ENCODE data around the gene C2orf72. TPM values are rescaled to one million over a fixed set of nuclear protein-coding genes. Genes with fewer than 3 reads are reported as not detected.

Gene C2orf72
- total and polyA plus RNA-seq, 2 donors (not counting 3 experiments of a cell fraction or from before 2014, with no cell fraction given), result 0.01 to 0.11 TPM

GRCh38 chr2:231034291-231034882 lies 2.9 kb upstream of the C2orf72 start:
- CTCF ChIA-PET, result no interaction called here
- peaks cover 31 to 38% of the 10 kb centered on the region in 2 experiments for H3K27me3 ChIP-seq (ENCODE audit: control insufficient read depth in 2 of 2, insufficient read depth in 2 of 2, low read length in 2 of 2)

More at GRCh38 chr2:231034291-231034882, 2.9 kb upstream of the C2orf72 start:
- Histone ChIP-seq H3K79me2 (ENCODE audit: control insufficient read depth, insufficient read depth, low read length) (no peaks in the 10 kb centered on the region), H3K4me3 (replicated peaks in 1 of 3; ENCODE audit: insufficient read depth in 1 of 3, low read depth in 1 of 3, low read length in 3 of 3) (no peak overlapping the region), H3K4me1 (ENCODE audit: control insufficient read depth, extremely low read depth, insufficient read depth, low read length) (no peaks in the 10 kb centered on the region), H3K27ac (ENCODE audit: insufficient read depth, low read depth, low read length) (no peak overlapping the region), H2AFZ (ENCODE audit: low read depth, low read length) (no peak overlapping the region), H4K20me1 (replicated peaks; ENCODE audit: control insufficient read depth, extremely low read depth, insufficient read depth, low read length) (no peaks in the 10 kb centered on the region), H3K36me3 (ENCODE audit: control insufficient read depth in 2 of 2, extremely low read depth in 1 of 2, insufficient read depth in 2 of 2, low read length in 2 of 2) (no peaks in the 10 kb centered on the region), H3K9me1 (replicated peaks; ENCODE audit: control insufficient read depth, extremely low read depth, insufficient read depth, low read length) (no peaks in the 10 kb centered on the region), H3K9ac (replicated peaks; ENCODE audit: extremely low read depth, insufficient read depth, low read length) (no peak overlapping the region), H3K9me3 (replicated peaks; ENCODE audit: control insufficient read depth, insufficient read depth, low read length) (no peaks in the 10 kb centered on the region), H3K4me2 (ENCODE audit: insufficient read depth, low read length) (no peak overlapping the region)
- intact Hi-C loops (cut with micrococcal nuclease), result no loop called here
- FAIRE-seq (no peak), DNase-seq (ENCODE audit: low read depth, low spot score) (no peak)
- BruUV-seq (replicated peaks), result no TSS peak
- dilution Hi-C loops (cut with MboI; ENCODE audit: extremely low pct_ligation_motif_present, low sequenced_read_pairs), result no loop called here
- TF ChIP-seq MYC (IDR thresholded peaks at IDR 0.05; ENCODE audit: low read depth, low read length) (no peak), FOS (IDR thresholded peaks at IDR 0.05; ENCODE audit: borderline replicate concordance, insufficient read depth, low read length) (no peak), EZH2 (IDR thresholded peaks at IDR 0.05; ENCODE audit: borderline replicate concordance, low read depth, low read length, severe bottlenecking) (no peak), GATA2 (IDR thresholded peaks at IDR 0.05; ENCODE audit: insufficient read depth, insufficient read length, low read depth, low read length) (no peak), POLR2A (IDR thresholded peaks at IDR 0.05; ENCODE audit: low read depth, low read length) (no peak), POLR2AphosphoS5 (IDR thresholded peaks at IDR 0.05; ENCODE audit: insufficient read depth, low read depth, low read length) (no peak), JUN (IDR thresholded peaks at IDR 0.05; ENCODE audit: borderline replicate concordance, insufficient read depth, insufficient read length, low read depth) (no peak)
- TF ChIP-seq, protein P1, sequence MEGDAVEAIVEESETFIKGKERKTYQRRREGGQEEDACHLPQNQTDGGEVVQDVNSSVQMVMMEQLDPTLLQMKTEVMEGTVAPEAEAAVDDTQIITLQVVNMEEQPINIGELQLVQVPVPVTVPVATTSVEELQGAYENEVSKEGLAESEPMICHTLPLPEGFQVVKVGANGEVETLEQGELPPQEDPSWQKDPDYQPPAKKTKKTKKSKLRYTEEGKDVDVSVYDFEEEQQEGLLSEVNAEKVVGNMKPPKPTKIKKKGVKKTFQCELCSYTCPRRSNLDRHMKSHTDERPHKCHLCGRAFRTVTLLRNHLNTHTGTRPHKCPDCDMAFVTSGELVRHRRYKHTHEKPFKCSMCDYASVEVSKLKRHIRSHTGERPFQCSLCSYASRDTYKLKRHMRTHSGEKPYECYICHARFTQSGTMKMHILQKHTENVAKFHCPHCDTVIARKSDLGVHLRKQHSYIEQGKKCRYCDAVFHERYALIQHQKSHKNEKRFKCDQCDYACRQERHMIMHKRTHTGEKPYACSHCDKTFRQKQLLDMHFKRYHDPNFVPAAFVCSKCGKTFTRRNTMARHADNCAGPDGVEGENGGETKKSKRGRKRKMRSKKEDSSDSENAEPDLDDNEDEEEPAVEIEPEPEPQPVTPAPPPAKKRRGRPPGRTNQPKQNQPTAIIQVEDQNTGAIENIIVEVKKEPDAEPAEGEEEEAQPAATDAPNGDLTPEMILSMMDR (IDR thresholded peaks at IDR 0.05; ENCODE audit: extremely low read depth in 1 of 2, insufficient read depth in 1 of 2, low read depth in 1 of 2, low read length in 2 of 2), result no peak
- TF ChIP-seq, protein P2, sequence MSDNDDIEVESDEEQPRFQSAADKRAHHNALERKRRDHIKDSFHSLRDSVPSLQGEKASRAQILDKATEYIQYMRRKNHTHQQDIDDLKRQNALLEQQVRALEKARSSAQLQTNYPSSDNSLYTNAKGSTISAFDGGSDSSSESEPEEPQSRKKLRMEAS (IDR thresholded peaks at IDR 0.05; ENCODE audit: insufficient read depth, insufficient read length), result no peak
- POLR2A ChIA-PET, result no interaction called here

All from endothelial cell of umbilical vein (primary cell).